Calu3 (cell line): Measurements from ENCODE around the gene YY1AP1. TPM values are rescaled to one million over a fixed set of nuclear protein-coding genes. Genes with fewer than 3 reads are reported as not detected.
A peak's percentile ranks its signal among the peaks of the same experiment; 100 is the strongest.
"Not testable (repeated sequence)": the region's sequence is repeated elsewhere in the genome, so short reads cannot be mapped to it uniquely, and the experiment has no call there.

Experiments
- Bru-seq: library from RNA; stranded (reverse); fragments of 400-500 nt; gene quantifications from one replicate; lab custom pipeline; 2021; lab: Mats Ljungman, UMichigan
- BruChase-seq, 2 experiments: library from RNA; stranded (reverse); fragments of 400-500 nt; gene quantifications; one replicate each; lab custom pipeline; 2021; lab: Mats Ljungman, UMichigan
- BruUV-seq: library from RNA; stranded (reverse); fragments of 400-500 nt; replicated peaks from 2 replicates; lab custom pipeline; 2021; lab: Mats Ljungman, UMichigan
- CTCF ChIA-PET: fragments of 300-600 bp; sonication (Branson Sonifier 250); formaldehyde crosslinking; loops from one replicate; lab custom pipeline; 2022; ENCODE audit warnings: antibody characterized with exemption; lab: Charles Lee
- DNase-seq: peaks from one replicate; pipeline ENCODE4 v3.0.0; 2022
- H3K27ac Mint-ChIP-seq: one replicate; pipeline ENCODE4 v1.8.0; 2022; ENCODE audit warnings: mixed read lengths; ENCODE audit not compliant: unreplicated experiment
- H3K27me3 Mint-ChIP-seq: one replicate; pipeline ENCODE4 v1.8.0; 2022; ENCODE audit warnings: mixed read lengths; ENCODE audit not compliant: unreplicated experiment
- H3K36me3 Mint-ChIP-seq: one replicate; pipeline ENCODE4 v1.8.0; 2022; ENCODE audit warnings: mild to moderate bottlenecking, moderate library complexity, mixed read lengths; ENCODE audit not compliant: insufficient read depth, unreplicated experiment
- H3K4me1 Mint-ChIP-seq: one replicate; pipeline ENCODE4 v1.8.0; 2022; ENCODE audit warnings: mild to moderate bottlenecking, low read depth, mixed read lengths; ENCODE audit not compliant: unreplicated experiment
- H3K4me3 Mint-ChIP-seq: one replicate; pipeline ENCODE4 v1.8.0; 2022; ENCODE audit warnings: mild to moderate bottlenecking, low read depth, moderate library complexity, mixed read lengths; ENCODE audit not compliant: unreplicated experiment
- H3K9me3 Mint-ChIP-seq: one replicate; pipeline ENCODE4 v1.8.0; 2022; ENCODE audit warnings: low read depth, mixed read lengths; ENCODE audit not compliant: unreplicated experiment
- CTCF ChIP-seq: fragments of 200-600 bp; IDR thresholded peaks from one replicate; pipeline ENCODE4 v1.8.0; 2022; ENCODE audit warnings: antibody characterized with exemption; ENCODE audit not compliant: unreplicated experiment
- intact Hi-C: fragments of 100-400 bp; cut with micrococcal nuclease; formaldehyde crosslinking; loops from one replicate; pipeline ENCODE4 v1.10.0; 2022; ENCODE audit not compliant: unreplicated experiment
- long read RNA-seq: library from polyadenylated mRNA; stranded (forward); transcript quantifications from one replicate; pipeline ENCODE4 v2.0.0, GENCODE V29; 2022
- total RNA-seq: library from RNA; stranded (reverse); gene quantifications from 2 replicates; pipeline ENCODE4 v1.2.3, GENCODE V29; 2022

Gene YY1AP1
- total RNA-seq (76.2 and 81.4 TPM in 2 replicates), Bru-seq, nascent RNA (percentile 93 among the genes with signal in this experiment), BruChase-seq, experiment 1, labeled RNA remaining after a 6-hour chase (percentile 91 among the genes with signal in this experiment), BruChase-seq, experiment 2, labeled RNA remaining after a 2-hour chase (percentile 95 among the genes with signal in this experiment)
- long read RNA-seq, transcript YY1AP1-205 (11 exons, 2,663 nt): major isoform, 14 of 64 reads
- long read RNA-seq, transcript YY1AP1-212 (11 exons, 2,654 nt): minor isoform, 11 of 64 reads
- long read RNA-seq, partial matches to known transcripts: 5 of 64 reads
- long read RNA-seq, other reads (novel, unspliced or antisense): 25 of 64 reads

- DNase-seq: peak; percentile 93
- Mint-ChIP-seq H3K36me3 (peaks cover 74% of the 10 kb centered on the region), H3K9me3 (peaks cover 3% of the 10 kb centered on the region), H3K27ac (peak within 1 kb of the TSS; percentile 98), H3K4me3 (peak within 1 kb of the TSS; percentile 100), H3K4me1 (peaks cover 35% of the 10 kb centered on the region), H3K27me3 (no peaks in the 10 kb centered on the region)
- no peak for TF ChIP-seq CTCF
- no TSS peak for BruUV-seq
- intact Hi-C loops: no loop called here
- CTCF ChIA-PET: interaction anchor here (0.6 kb wide), 1 partner anchor 558 kb away, joined by 4 read pairs; no protein-coding TSS in a partner anchor
Measured at GRCh38 chr1:155688324-155689080, at the start of gene YY1AP1. Gene YY1AP1 (minus strand): TSS chr1:155688774. CDS start chr1:155680436, 8,338 bp downstream.

- TF ChIP-seq CTCF: peak; percentile 76
- no peaks in the 10 kb centered on the region for H3K4me1 Mint-ChIP-seq
- no peak overlapping the region for H3K27ac Mint-ChIP-seq
- H3K27me3 Mint-ChIP-seq: no peaks in the 10 kb centered on the region
- H3K4me3 Mint-ChIP-seq: no peak overlapping the region
- CTCF ChIA-PET: interaction anchor here (0.7 to 0.8 kb wide), 2 partner anchors 81 to 479 kb away, joined by 3 read pairs; no protein-coding TSS in a partner anchor
- no TSS peak for BruUV-seq
- DNase-seq: peak; percentile 58
- intact Hi-C loops: no loop called here
- H3K36me3 Mint-ChIP-seq: peaks cover 77% of the 10 kb centered on the region
- H3K9me3 Mint-ChIP-seq: no peaks in the 10 kb centered on the region
Measured at GRCh38 chr1:155729031-155729898, 40.7 kb upstream of the YY1AP1 start.

GRCh38 chr1:155725142-155725541 is 36.6 kb upstream of the YY1AP1 start:
- no peak overlapping the region for H3K4me3 Mint-ChIP-seq
- H3K9me3 Mint-ChIP-seq: no peaks in the 10 kb centered on the region
- intact Hi-C loops: no loop called here
- DNase-seq: no peak
- peaks cover 72% of the 10 kb centered on the region for H3K36me3 Mint-ChIP-seq
- no peak overlapping the region for H3K27ac Mint-ChIP-seq
- H3K4me1 Mint-ChIP-seq: no peaks in the 10 kb centered on the region
- no peaks in the 10 kb centered on the region for H3K27me3 Mint-ChIP-seq
- TF ChIP-seq CTCF: no peak
- BruUV-seq: no TSS peak
- CTCF ChIA-PET: interaction anchor here (0.5 to 0.6 kb wide), 3 partner anchors 18 to 63 kb away, joined by 3 to 4 read pairs (median 4); no protein-coding TSS in a partner anchor

- peaks cover 56% of the 10 kb centered on the region for H3K36me3 Mint-ChIP-seq
- CTCF ChIA-PET: no interaction called here
- no TSS peak for BruUV-seq
- H3K27ac Mint-ChIP-seq: no peak overlapping the region
- no peak for TF ChIP-seq CTCF
- H3K27me3 Mint-ChIP-seq: no peaks in the 10 kb centered on the region
- intact Hi-C loops: no loop called here
- H3K4me1 Mint-ChIP-seq: no peaks in the 10 kb centered on the region
- no peak for DNase-seq
- H3K4me3 Mint-ChIP-seq: no peak overlapping the region
- no peaks in the 10 kb centered on the region for H3K9me3 Mint-ChIP-seq
Measured at GRCh38 chr1:155719703-155720102, 31.1 kb upstream of the YY1AP1 start.

GRCh38 chr1:155718524-155719115 is 30.0 kb upstream of the YY1AP1 start:
- BruUV-seq, H3K27me3 Mint-ChIP-seq, H3K4me1 Mint-ChIP-seq, H3K27ac Mint-ChIP-seq, intact Hi-C loops, H3K9me3 Mint-ChIP-seq, H3K4me3 Mint-ChIP-seq, DNase-seq: not testable (repeated sequence)
- CTCF ChIA-PET: interaction anchor here (0.7 kb wide), 1 partner anchor 46 kb away, joined by 3 read pairs; no protein-coding TSS in a partner anchor
- H3K36me3 Mint-ChIP-seq: peaks cover 54% of the 10 kb centered on the region
